Measurements from ENCODE around the gene OR13J1.

The OR13J1 gene

GRCh38 chr9:35856882-35857281, 13.3 kb downstream of the OR13J1 start:
- no peak for DNase-seq

- DNase-seq, result no peak
Observed at GRCh38 chr9:35856206-35856605, 14.0 kb downstream of the OR13J1 start.

DNA sequence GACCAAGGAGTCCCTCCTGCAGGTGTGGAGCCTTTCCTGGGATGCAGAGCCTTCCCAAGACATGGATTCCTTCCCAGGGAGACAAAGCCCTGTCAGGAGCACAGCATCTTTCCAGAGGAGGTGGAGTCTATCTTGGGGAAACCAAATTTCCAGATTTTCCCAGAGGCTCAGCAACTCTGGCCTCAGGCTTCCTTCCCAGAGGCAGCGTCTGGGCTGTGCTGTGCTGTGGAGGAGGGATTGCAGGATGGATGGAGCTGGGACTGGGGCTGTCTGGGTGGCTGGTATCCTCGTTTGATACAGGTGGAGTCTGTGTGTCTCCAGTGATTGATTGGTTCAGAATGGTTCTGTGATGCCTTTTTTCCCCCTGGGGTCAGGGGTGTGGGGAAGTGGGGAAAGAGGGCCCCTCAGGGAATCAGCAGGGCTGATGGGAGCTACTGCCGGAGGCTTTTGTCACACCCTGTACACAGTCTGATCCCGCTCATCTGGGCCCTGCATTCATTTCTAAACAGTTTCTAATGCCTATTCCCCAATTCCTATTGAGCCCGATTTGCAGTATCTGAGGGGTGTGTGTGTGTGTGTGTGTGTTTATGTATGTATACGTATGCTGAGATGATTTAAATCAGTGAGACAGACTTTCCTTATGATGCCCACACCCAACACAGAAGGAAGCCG, 16.0 kb downstream of the OR13J1 start:
- no peak for DNase-seq

- DNase-seq, result no peak
Observed at GRCh38 chr9:35852876-35853865, 17.0 kb downstream of the OR13J1 start.

GRCh38 chr9:35852267-35852815, 17.9 kb downstream of the OR13J1 start:
- no peak for DNase-seq

- DNase-seq, result no peak
Observed at GRCh38 chr9:35847792-35848572, 22.2 kb downstream of the OR13J1 start.

DNA sequence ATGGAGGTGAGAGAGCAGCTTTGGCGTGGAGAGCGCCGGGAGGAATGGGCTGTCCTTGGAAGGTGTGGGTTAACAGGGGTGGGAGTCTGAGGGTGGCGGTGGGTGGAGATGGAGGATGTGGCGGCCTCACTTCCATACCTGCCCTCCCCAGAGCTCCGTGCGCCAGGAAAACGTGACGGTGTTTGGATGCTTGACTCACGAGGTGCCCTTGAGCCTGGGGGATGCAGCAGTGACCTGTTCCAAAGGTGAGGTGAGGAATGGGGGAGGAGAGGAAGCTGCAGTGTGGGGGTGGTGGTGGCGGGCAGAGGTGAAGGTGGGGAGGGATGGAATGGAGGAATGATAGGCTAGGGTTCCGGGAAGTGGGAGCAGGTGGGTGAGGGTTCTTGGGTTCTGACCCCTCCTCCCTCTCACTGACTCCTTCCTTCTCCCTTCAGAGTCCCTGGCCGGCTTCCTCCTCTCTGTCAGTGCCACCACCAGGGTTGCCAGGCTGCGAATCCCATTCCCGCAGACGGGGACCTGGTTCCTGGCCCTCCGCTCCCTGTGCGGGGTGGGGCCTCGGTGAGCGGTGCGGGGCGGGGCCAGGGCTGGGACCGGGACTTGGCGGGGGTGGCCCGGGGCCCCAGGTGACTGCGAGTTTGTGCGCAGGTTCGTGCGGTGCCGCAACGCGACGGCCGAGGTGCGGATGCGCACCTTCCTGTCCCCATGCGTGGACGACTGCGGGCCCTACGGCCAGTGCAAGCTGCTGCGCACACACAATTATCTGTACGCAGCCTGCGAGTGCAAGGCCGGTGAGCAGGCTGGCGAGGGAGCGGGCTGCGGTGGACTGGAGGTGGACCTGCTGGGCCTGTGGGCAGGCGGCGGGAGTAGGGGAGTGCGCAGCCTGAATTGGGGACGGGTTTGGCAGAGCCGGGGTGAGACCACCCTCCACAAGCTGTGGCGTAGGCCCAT, 24.1 kb downstream of the OR13J1 start:
- DNase-seq, result no peak

DNA sequence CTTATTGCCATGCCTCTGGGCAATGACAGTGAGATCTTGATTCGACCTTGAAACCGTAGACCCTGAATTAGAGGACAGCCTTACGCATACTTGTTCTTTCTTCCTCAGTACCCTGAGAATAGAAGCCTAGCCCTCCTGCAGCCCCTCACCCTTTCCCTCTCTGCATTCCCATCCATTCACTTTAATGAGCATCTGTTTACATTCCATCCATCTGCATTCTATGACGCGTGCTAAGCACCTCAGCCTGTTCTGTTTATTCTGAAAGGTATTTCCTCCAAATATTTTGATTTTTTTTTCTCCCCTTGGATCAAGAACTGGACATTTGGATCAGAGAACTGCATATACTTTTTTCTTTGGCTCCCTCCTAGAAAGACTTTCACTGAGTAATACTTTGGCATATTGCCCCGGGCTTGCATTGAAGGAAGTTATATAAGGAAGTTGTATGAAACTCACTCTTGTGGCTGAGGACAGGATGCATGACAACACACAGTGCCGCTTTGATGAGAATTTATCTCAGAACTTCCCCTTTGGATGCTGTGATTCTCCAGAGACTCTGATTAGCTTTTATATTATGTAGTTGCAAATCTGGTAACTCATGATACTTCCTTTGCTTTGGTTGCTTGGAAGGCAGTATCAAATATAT, 25.5 kb downstream of the OR13J1 start:
- no peak for DNase-seq

DNA sequence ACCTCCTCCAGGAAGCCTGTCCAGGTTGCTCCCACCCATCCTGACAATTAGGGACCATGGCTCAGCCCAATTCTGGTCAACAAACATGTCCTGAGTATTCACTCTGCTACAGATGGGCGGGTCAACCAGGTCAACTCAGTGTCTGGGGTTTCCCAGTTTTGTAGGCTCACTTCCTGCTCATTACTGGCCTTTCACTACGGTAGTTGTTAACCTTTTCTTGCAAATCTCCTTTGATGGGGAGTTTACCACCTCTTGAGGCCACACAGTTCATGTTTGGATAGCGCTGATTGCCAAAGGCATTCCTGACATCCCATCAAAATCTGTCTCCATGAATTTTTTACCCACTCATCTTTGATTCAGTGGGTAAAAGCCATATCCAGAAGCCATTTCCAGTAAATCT, 27.4 kb downstream of the OR13J1 start:
- no peak for DNase-seq

GRCh38 chr9:35842020-35842745, 28.0 kb downstream of the OR13J1 start:
- DNase-seq, result no peak

GRCh38 chr9:35841645-35841900, 28.6 kb downstream of the OR13J1 start:
- DNase-seq, result no peak

DNA sequence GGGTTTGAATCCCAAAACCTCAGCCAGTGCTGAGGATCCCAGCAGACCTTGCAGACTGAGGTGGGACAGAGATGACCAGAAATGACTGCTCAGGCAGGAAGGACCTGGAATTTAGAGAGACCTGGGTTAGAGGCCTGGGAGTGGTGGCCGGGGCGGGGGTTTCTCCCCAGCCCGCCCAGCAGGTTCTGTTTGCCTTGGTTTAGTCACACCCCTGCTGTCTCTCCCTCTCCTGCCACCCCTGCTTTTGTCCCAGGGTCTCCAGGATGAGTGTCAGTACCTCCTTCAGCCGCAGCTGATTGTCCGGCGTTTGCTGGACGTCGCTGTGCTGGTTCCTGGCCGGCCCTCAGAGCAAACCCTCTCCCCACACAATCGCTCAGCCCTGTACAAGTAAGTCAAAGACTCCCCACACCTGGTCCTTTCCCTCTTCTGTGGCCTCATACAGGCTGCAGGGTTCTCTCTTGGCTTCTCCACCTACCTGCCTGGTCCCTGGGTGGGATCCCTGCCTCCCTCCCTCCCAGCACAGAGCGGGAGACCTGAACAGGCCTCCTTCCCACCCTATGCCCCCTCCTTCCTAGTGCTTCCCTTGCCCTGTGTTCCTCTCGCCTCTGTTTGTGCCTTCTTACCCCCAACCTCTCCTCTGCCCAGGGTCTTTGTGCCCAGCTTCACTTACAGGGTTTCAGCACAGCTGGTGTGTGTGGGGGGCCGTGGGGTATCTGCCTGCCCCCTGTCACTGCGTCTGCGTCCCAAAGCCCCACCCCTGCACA, 29.1 kb downstream of the OR13J1 start:
- DNase-seq, result no peak

- DNase-seq, result no peak
Observed at GRCh38 chr9:35839926-35840325, 30.3 kb downstream of the OR13J1 start.

GRCh38 chr9:35836595-35836994, 33.6 kb downstream of the OR13J1 start:
- no peak for DNase-seq

- no peak for DNase-seq
Observed at GRCh38 chr9:35835766-35836165, 34.4 kb downstream of the OR13J1 start.

GRCh38 chr9:35835216-35835632, 35.0 kb downstream of the OR13J1 start:
- DNase-seq, result no peak

DNA sequence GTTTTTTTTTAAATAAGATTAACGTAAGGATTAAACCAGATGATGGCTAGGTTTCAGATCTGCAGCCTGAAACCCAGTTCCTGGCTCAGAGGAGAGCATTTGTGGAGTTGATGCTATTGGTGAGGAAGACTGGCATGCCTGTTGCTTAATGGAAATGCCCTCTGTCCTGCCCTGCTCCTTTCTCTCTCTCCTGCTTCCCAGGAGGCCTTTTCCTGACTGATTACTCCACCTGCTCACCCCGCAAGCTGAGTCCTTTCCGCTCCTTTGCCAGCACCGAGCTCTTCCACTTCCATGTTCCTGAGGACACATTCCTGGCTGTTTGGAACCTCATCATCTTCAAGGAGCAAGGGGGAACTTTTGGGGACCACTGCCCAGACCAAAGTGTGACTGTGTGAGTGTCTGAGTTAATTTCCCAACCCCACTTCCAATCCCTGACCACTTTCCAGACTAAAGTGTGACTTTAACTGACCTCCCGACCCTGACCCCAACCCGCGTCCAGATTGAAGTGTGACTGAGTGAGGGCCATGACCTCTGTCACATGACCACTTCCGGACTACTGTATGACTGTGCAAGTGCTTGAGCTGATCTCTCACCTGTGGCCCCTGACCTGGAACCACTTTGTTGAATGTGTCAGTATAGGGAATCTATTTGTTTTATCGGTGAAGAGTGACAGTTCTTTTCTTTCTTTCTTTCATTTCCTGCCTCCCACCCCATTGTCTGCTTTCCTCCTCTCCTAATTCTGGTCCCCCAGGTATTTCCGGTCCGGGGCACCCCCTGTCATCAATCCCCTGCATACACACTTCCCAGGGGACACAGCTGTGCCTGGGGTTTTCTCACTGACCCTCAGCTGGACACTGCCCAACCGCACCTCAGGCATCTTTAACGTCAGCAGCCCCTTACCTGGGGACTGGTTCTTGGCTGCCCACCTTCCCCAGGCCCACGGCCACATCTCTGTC, 35.7 kb downstream of the OR13J1 start:
- DNase-seq, result no peak

DNA sequence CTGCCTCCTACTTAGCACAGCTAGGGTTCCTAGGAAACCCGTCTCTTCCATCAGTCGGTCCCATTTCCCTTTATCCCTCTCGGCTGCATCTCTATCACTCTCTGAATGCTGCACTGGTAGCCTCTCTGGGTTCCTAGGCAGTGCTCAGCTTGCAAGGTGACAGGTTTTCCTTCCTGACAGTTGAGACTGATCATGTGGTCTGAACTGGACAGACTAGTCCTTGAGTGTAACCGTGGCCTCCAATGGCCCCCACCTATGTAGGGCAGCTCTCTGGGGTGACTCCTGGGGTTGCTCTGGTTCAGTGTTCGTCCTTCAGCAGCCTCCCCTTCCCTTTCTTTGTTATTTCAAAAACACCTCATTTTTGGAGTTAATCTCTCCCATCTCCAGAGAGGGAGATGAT, 37.4 kb downstream of the OR13J1 start:
- no peak for DNase-seq

DNA sequence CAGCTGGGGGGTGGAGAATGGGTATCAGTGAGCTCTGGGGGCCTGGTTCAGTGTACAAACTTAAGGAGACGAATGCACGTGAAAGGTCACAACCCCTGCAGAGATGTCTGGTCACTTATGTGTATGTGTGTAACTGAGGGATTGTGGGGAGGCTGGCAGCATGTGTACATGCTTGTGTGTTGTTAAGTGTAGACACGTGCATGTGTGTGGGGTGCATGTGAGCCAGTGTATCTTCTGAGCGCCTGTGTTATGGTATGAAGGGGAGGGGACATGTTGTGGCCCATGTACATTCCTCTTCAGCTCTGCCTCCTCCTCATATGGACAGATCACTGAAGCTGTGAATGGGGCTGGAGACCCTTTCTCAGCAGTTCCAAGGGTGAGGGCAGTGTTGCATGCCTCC, 39.2 kb downstream of the OR13J1 start:
- no peak for DNase-seq
